ENCODE results near the gene XRCC3.

XRCC3 gene

DNA sequence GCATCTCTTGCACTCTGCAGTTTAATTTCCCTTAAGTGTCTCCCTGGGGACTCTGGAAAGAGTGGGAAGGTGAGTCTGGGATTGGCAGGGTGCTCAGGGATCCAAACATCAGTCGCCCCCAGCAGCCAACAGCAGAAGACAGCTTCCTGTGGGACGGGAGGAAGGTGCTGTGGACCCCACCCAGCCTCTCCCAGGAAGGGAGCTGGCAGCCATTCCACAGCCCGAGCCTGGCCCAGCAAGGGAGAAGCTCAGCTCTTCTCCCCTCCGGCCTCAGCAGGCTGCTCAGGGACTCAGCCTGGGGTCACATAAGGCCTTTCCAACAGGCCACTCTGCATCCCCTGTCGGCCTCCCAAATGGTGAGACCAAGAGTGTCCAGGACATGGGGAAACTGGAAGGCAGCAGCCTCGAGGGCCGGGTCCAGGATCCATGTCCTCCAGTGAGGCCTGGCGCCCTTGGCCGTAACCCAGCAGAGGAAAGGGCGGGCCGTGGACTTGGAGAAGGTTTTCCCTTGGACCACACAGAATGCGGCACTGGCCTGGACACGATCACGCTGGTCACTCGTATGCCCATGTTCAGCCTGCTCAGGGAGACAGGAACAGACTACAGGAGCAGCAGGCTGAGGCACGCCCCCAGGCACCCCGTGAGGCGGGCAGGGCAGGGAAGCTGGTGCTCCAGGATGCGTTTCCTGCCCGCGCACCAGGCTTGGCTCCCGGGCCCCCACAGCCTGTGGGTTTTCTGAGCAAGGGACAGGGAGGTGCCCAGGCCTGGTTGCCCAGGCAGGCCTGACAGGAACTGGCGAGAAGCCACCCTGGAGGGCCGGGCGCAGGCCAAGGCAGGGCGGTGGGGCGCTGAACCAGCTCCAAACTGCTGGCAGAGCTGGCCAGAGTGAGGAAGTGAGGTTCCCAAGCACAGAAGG is 3.5 kb downstream of the XRCC3 start:
- Histone ChIP-seq H3K9me3 (ENCODE audit: control insufficient read depth, insufficient read depth, low read length) (no peaks in the 10 kb centered on the region), H3K4me3 (ENCODE audit: low read depth, low read length) (no peak overlapping the region), H3K9ac (ENCODE audit: low read depth, low read length) (no peak overlapping the region), H3K4me1 (ENCODE audit: control insufficient read depth, insufficient read depth, low read length) (peaks cover 8% of the 10 kb centered on the region; the same call in 1 of the 2 replicates), H3K27me3 (ENCODE audit: control insufficient read depth, insufficient read depth, low read length) (no peaks in the 10 kb centered on the region), H3K27ac (ENCODE audit: low read depth, low read length) (no peak overlapping the region), H3K36me3 (ENCODE audit: control insufficient read depth, insufficient read depth, low read length) (peaks cover 45% of the 10 kb centered on the region)

GRCh38 chr14:103710771-103711377 is 4.4 kb downstream of the XRCC3 start:
- Histone ChIP-seq H3K4me1 (ENCODE audit: control insufficient read depth, insufficient read depth, low read length) (peaks cover 7% of the 10 kb centered on the region; the same call in 1 of the 2 replicates), H3K27ac (ENCODE audit: low read depth, low read length) (no peak overlapping the region), H3K36me3 (ENCODE audit: control insufficient read depth, insufficient read depth, low read length) (peaks cover 54% of the 10 kb centered on the region), H3K4me3 (ENCODE audit: low read depth, low read length) (no peak overlapping the region), H3K27me3 (ENCODE audit: control insufficient read depth, insufficient read depth, low read length) (no peaks in the 10 kb centered on the region), H3K9me3 (ENCODE audit: control insufficient read depth, insufficient read depth, low read length) (no peaks in the 10 kb centered on the region), H3K9ac (ENCODE audit: low read depth, low read length) (no peak overlapping the region)

DNA sequence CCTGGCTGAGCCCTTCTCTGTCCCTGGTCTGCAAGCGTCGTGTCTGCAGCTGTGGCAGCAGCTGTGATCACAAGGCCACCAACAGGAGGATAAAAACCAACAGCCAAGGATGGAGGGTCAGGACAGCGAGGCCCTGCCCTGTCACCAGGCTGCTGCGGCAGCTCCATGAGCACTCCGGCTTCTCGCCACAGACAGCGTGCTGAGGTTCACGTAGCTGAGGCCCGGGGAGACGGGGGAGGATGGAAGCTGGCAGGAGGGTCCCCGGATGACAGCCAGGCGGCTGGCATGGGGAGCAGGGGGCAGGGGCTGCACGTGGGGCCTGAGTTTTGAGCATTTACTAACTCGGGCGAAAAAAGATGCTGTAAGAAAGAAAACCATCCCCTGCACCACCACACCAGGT is 5.4 kb downstream of the XRCC3 start:
- no peak overlapping the region for H3K4me3 ChIP-seq (ENCODE audit: low read depth, low read length)
- no peak overlapping the region for H3K9ac ChIP-seq (ENCODE audit: low read depth, low read length)
- no peak overlapping the region for H3K27ac ChIP-seq (ENCODE audit: low read depth, low read length)
- H3K36me3 ChIP-seq (ENCODE audit: control insufficient read depth, insufficient read depth, low read length): peaks cover 63% of the 10 kb centered on the region
- H3K27me3 ChIP-seq (ENCODE audit: control insufficient read depth, insufficient read depth, low read length): no peaks in the 10 kb centered on the region
- H3K4me1 ChIP-seq (ENCODE audit: control insufficient read depth, insufficient read depth, low read length): peaks cover 7% of the 10 kb centered on the region; the same call in 1 of the 2 replicates
- no peaks in the 10 kb centered on the region for H3K9me3 ChIP-seq (ENCODE audit: control insufficient read depth, insufficient read depth, low read length)

- Histone ChIP-seq H3K9ac (ENCODE audit: low read depth, low read length) (no peak overlapping the region), H3K27ac (ENCODE audit: low read depth, low read length) (no peak overlapping the region), H3K27me3 (ENCODE audit: control insufficient read depth, insufficient read depth, low read length) (no peaks in the 10 kb centered on the region), H3K4me3 (ENCODE audit: low read depth, low read length) (no peak overlapping the region), H3K4me1 (ENCODE audit: control insufficient read depth, insufficient read depth, low read length) (peaks cover 7% of the 10 kb centered on the region; the same call in 1 of the 2 replicates), H3K36me3 (ENCODE audit: control insufficient read depth, insufficient read depth, low read length) (peaks cover 70% of the 10 kb centered on the region), H3K9me3 (ENCODE audit: control insufficient read depth, insufficient read depth, low read length) (no peaks in the 10 kb centered on the region)
These were observed 6.5 kb downstream of the XRCC3 start for GRCh38 chr14:103708750-103709187.

DNA sequence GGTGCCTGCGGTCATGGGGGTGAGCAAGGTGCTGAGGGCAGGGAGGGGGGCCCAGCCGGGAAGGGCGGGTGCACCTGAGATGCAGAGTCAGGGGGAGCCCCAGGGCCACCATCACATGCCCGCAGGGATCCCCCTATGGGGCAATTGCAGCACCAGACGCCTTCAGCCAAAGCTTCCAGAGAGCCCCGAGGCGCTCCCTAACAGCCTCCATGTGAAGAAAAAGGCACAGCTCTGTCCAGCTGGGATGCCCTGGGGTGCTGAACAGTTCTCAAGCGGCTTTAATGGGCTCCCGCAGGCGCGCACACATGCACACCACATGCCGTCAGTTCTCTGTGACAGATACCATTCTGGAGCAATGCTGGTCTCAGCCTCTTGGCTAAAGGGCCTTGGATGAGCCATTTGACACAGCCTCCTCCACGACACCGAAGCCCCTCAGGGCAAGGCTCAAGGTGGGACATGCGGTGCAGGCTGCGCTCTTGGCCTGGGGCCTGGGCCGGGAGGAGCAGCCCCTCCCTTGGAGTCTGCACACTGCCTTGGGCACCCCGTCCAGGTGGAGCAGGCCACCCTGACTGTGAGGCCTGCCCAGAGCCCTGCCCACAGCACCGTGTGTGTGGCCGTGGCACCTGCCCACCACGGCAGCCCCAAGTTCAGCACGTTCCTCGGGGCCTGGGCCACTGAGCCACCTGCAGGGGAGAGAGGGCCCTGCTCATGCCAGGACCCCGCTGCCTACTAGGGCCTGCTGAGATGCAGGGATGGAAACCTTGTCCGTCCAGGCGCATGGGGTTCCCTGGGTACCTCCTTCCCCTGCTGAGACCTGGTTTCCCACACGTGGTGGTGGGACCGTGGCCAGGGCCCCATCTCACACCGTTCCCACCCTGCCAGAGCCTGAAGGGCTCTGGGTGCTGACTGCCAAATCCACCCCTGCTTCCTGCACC is 7.7 kb downstream of the XRCC3 start:
- Histone ChIP-seq H3K27ac (ENCODE audit: low read depth, low read length) (no peak overlapping the region), H3K9ac (ENCODE audit: low read depth, low read length) (no peak overlapping the region), H3K4me3 (ENCODE audit: low read depth, low read length) (no peak overlapping the region), H3K4me1 (ENCODE audit: control insufficient read depth, insufficient read depth, low read length) (peaks cover 7% of the 10 kb centered on the region; the same call in 1 of the 2 replicates), H3K9me3 (ENCODE audit: control insufficient read depth, insufficient read depth, low read length) (no peaks in the 10 kb centered on the region), H3K36me3 (ENCODE audit: control insufficient read depth, insufficient read depth, low read length) (peaks cover 82% of the 10 kb centered on the region), H3K27me3 (ENCODE audit: control insufficient read depth, insufficient read depth, low read length) (no peaks in the 10 kb centered on the region)

DNA sequence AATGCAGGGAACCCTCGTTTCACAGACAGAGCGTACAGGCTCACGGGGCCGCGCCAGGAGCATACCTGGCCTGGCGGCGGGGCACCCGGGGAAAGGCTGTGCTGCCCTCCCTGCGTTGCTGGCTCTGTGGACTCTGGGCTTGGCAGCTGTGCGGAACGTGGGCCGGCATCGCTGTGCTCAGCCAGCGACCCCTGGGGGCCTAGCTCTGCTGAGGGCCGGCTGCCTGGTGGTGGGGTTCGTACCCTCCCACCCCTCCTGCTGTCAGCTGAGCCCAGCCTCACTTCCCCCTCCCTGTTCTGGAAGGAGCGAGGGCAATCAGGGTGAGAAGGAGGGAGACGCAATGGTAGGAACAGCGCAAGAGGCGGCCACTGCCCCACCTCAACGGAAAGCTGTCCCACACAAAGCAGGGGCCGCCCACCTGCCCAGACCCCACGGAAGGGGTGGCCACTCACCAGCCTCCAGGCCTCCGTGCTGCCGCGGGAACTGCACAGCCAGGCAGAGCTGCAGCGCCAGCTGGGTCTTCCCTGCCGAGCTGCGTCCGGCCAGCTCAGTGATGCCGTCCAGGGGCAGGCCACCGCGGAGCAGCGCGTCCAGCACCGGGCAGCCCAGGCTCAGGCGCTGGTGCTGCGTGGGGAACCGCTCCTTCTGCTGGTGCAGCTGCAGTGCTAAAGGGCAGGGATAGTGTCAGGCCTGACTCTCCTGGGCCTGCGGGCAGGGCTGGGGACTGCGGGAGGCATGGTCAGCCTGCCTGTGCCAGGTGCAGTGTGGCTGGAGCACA is 8.5 kb downstream of the XRCC3 start:
- H3K9me3 ChIP-seq (ENCODE audit: control insufficient read depth, insufficient read depth, low read length): no peaks in the 10 kb centered on the region
- H3K9ac ChIP-seq (ENCODE audit: low read depth, low read length): no peak overlapping the region
- H3K4me3 ChIP-seq (ENCODE audit: low read depth, low read length): no peak overlapping the region
- no peak overlapping the region for H3K27ac ChIP-seq (ENCODE audit: low read depth, low read length)
- peaks cover 91% of the 10 kb centered on the region for H3K36me3 ChIP-seq (ENCODE audit: control insufficient read depth, insufficient read depth, low read length)
- H3K4me1 ChIP-seq (ENCODE audit: control insufficient read depth, insufficient read depth, low read length): peaks cover 7% of the 10 kb centered on the region; the same call in 1 of the 2 replicates
- H3K27me3 ChIP-seq (ENCODE audit: control insufficient read depth, insufficient read depth, low read length): no peaks in the 10 kb centered on the region

DNA sequence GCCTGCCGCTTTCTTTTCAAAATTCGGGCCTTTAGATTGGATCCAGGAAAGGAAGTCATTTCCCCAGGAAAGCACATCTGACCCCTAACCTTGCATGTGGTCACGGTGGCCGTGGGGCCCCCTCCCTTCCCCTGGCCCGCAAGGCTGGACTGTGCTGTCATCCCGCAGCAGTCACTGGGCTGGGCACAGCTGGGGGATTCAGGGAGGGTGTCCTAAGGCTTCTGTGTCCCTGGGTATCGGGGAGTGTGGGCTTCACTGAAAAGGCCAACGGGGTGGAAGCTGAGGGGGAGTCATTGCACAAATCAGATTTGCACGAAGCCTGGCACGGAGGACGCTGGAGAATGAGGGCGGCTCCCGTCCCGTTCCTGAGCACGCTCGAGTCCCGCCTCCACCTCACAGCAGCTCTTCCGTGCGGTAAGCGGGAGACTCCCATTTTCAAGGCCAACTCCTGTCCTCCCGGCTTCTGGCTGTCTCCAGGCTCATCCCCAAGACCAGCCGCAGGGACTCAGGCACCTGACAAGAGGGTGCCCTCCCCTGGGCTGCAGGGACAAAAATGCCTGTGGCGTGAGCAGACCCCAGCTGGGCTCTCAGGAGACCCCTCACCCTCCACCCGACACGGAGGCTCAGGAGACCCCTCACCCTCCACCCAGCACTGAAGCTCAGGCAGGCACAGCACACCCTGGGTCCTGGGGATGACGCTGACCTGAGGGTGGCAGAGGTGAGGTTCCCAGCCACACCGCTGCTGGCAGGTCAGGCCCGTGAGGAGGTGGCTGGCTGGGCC is 9.6 kb downstream of the XRCC3 start:
- H3K4me1 ChIP-seq (ENCODE audit: control insufficient read depth, insufficient read depth, low read length): peaks cover under 1% of the 10 kb centered on the region; the same call in 1 of the 2 replicates
- H3K9me3 ChIP-seq (ENCODE audit: control insufficient read depth, insufficient read depth, low read length): no peaks in the 10 kb centered on the region
- no peak overlapping the region for H3K27ac ChIP-seq (ENCODE audit: low read depth, low read length)
- H3K9ac ChIP-seq (ENCODE audit: low read depth, low read length): no peak overlapping the region
- H3K4me3 ChIP-seq (ENCODE audit: low read depth, low read length): no peak overlapping the region
- H3K27me3 ChIP-seq (ENCODE audit: control insufficient read depth, insufficient read depth, low read length): no peaks in the 10 kb centered on the region
- H3K36me3 ChIP-seq (ENCODE audit: control insufficient read depth, insufficient read depth, low read length): peaks cover 84% of the 10 kb centered on the region

DNA sequence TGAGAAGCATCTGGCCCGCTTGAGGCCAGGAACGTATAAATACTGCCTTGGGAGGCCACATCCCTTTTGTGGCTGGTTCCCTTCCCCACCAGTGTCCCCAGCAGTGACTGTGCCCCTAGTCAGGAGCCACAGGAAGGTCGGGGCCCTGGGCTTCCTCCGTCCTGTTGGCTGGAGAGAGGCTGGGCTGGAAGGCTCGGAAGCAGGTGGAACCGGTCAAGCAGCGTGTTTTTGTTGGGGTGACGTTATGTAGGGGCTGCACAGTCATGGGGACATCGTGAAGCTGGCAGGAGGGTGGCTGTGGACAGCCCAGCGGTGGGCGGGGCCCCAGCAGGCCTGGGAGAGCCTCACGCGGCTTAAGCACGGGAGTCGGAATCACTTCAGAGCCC is 10.1 kb downstream of the XRCC3 start:
- Histone ChIP-seq H3K36me3 (ENCODE audit: control insufficient read depth, insufficient read depth, low read length) (peaks cover 88% of the 10 kb centered on the region), H3K4me3 (ENCODE audit: low read depth, low read length) (no peak overlapping the region), H3K27ac (ENCODE audit: low read depth, low read length) (no peak overlapping the region)

DNA sequence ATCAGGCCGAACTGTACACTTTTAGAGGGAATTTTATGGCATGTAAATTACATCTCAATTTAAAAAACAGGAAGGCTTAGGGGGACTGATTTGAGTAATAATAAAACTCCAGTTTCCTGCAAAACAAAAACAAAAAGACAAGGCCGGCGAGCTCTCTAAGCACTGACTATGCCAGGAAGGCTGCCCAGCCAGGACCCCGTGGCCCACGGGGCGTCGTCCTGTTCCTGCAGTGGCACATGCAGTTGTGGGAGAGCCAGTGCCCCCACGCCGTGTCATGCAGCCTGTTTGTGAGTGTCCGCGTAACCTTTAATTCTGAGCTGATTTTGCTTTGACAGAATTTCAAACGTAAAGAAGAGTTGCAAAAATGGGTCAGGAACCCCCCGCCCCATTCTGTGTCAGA is 10.5 kb downstream of the XRCC3 start:
- H3K27ac ChIP-seq (ENCODE audit: low read depth, low read length): no peak overlapping the region
- no peaks in the 10 kb centered on the region for H3K4me1 ChIP-seq (ENCODE audit: control insufficient read depth, insufficient read depth, low read length)
- H3K36me3 ChIP-seq (ENCODE audit: control insufficient read depth, insufficient read depth, low read length): peaks cover 88% of the 10 kb centered on the region

More for the DNA sequence above, 10.1 kb downstream of the XRCC3 start:
- H3K4me1 ChIP-seq (ENCODE audit: control insufficient read depth, insufficient read depth, low read length): no peaks in the 10 kb centered on the region
- H3K27me3 ChIP-seq (ENCODE audit: control insufficient read depth, insufficient read depth, low read length): no peaks in the 10 kb centered on the region
- no peaks in the 10 kb centered on the region for H3K9me3 ChIP-seq (ENCODE audit: control insufficient read depth, insufficient read depth, low read length)
- no peak overlapping the region for H3K9ac ChIP-seq (ENCODE audit: low read depth, low read length)

More for the DNA sequence above, 10.5 kb downstream of the XRCC3 start:
- Histone ChIP-seq H3K27me3 (ENCODE audit: control insufficient read depth, insufficient read depth, low read length) (no peaks in the 10 kb centered on the region), H3K4me3 (ENCODE audit: low read depth, low read length) (no peak overlapping the region), H3K9me3 (ENCODE audit: control insufficient read depth, insufficient read depth, low read length) (no peaks in the 10 kb centered on the region), H3K9ac (ENCODE audit: low read depth, low read length) (no peak overlapping the region)
